ENCODE data around the gene PCDHGA8. TPM values are rescaled to one million over a fixed set of nuclear protein-coding genes. Genes with fewer than 3 reads are reported as not detected.

Gene PCDHGA8
- total and polyA plus RNA-seq, 8 donors: 0.12 to 1.1 (median 0.84) TPM

DNA sequence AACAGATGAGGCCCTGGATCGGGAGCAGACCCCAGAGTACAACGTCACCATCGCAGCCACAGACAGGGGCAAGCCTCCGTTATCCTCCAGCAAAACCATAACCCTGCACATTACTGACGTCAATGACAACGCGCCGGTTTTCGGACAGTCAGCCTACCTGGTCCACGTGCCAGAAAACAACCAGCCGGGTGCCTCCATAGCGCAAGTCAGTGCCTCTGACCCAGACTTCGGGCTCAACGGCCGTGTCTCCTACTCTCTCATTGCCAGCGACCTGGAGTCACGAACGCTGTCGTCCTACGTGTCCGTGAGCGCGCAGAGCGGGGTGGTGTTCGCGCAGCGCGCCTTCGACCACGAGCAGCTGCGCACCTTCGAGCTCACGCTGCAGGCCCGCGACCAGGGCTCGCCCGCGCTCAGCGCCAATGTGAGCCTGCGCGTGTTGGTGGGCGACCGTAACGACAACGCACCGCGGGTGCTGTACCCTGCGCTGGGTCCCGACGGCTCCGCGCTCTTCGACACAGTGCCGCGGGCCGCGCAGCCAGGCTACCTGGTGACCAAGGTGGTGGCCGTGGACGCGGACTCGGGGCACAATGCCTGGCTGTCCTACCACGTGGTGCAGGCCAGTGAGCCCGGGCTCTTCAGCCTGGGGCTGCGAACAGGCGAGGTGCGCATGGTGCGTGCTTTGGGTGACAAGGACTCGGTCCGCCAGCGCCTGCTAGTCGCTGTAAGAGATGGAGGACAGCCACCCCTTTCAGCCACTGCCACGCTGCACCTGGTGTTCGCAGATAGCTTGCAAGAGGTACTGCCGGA lies 26.8 kb downstream of the PCDHGA8 start:
- Histone ChIP-seq H3K27me3 (no peaks in the 10 kb centered on the region), H3K4me3 (no peak overlapping the region), H3K9me3 (peaks cover 0 to 49% (median 12%) of the 10 kb centered on the region in 4 donors), H3K27ac (no peak overlapping the region), H3K4me1 (no peaks in the 10 kb centered on the region), H3K36me3 (no peaks in the 10 kb centered on the region)
- WGBS, 2 donors: 21% methylated on average over 66 to 74 of the region's 74 CpGs
- no peak for DNase-seq
- intact Hi-C loops (cut with DNase I): loop anchor here in 1 of 3 donors (10.0 kb wide), 1 partner anchor 106 kb away; no protein-coding TSS in a partner anchor
- ATAC-seq: no peak
- TF ChIP-seq, protein P1, sequence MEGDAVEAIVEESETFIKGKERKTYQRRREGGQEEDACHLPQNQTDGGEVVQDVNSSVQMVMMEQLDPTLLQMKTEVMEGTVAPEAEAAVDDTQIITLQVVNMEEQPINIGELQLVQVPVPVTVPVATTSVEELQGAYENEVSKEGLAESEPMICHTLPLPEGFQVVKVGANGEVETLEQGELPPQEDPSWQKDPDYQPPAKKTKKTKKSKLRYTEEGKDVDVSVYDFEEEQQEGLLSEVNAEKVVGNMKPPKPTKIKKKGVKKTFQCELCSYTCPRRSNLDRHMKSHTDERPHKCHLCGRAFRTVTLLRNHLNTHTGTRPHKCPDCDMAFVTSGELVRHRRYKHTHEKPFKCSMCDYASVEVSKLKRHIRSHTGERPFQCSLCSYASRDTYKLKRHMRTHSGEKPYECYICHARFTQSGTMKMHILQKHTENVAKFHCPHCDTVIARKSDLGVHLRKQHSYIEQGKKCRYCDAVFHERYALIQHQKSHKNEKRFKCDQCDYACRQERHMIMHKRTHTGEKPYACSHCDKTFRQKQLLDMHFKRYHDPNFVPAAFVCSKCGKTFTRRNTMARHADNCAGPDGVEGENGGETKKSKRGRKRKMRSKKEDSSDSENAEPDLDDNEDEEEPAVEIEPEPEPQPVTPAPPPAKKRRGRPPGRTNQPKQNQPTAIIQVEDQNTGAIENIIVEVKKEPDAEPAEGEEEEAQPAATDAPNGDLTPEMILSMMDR (IDR thresholded peaks at IDR 0.05): no peak
- FAIRE-seq: no peak

DNA sequence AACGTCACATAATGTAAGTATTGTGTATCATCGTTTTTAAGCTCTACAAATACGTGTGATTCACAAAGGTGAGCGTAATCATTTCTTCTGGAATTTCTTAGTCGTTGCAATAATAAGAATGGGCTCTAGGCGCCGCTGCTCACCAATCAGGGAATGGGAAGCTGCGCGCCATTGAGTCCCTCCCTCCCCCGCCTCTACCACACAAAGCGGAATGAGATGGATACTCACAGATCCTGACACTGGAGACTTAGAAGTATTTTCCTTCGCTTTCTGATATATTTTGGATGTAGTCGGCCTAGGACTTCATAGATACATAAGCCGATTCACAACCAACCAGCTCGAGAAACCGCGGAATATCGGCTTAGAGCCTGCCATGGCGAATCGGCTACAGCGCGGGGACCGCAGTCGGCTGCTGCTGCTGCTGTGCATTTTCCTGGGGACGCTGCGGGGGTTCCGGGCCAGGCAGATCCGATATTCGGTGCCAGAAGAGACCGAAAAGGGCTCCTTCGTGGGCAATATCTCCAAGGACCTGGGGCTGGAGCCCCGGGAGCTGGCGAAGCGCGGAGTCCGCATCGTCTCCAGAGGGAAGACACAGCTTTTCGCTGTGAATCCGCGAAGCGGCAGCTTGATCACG lies 28.5 kb downstream of the PCDHGA8 start, which contains the start of gene PCDHGA11:
Gene PCDHGA11, plus strand, starts transcription at position 197 of the 634 bp plus-strand sequence. Its CDS starts 177 bp downstream, at position 374.
- intact Hi-C loops (cut with DNase I): loop anchor here in 1 of 3 donors (10.0 kb wide), 1 partner anchor 56 kb away; the partner anchor contains the start of gene PCDHGA5
- no peaks in the 10 kb centered on the region for H3K27me3 ChIP-seq
- H3K36me3 ChIP-seq: no peaks in the 10 kb centered on the region
- DNase-seq (no peak), ATAC-seq (peak in 3 of 4 donors; percentile 38 to 64 (median 61)), FAIRE-seq (no peak)
- TF ChIP-seq, protein P1 (IDR thresholded peaks at IDR 0.05): peak in 1 of 4 donors; percentile 15
- 12% methylated on average over 42 of the region's 42 CpGs for WGBS, 2 donors
- H3K9me3 ChIP-seq: peaks cover 0 to 60% (median 12%) of the 10 kb centered on the region in 4 donors
- H3K27ac ChIP-seq: no peak within 1 kb of the TSS
- H3K4me1 ChIP-seq: no peaks in the 10 kb centered on the region
- peak within 1 kb of the TSS in 1 of 4 donors; percentile 24 for H3K4me3 ChIP-seq

DNA sequence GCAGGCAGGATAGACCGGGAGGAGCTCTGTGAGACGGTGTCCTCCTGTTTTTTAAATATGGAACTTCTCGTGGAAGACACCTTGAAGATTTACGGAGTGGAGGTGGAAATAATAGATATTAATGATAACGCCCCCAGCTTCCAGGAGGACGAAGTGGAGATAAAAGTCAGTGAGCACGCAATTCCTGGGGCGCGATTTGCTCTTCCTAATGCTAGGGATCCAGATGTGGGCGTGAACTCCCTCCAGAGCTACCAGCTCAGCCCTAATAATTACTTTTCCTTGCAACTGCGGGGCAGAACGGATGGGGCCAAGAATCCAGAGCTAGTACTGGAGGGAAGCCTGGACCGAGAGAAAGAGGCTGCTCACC lies 29.0 kb downstream of the PCDHGA8 start:
- TF ChIP-seq, protein P1 (IDR thresholded peaks at IDR 0.05): no peak
- Histone ChIP-seq H3K9me3 (peaks cover 0 to 63% (median 12%) of the 10 kb centered on the region in 4 donors), H3K36me3 (no peaks in the 10 kb centered on the region), H3K27me3 (no peaks in the 10 kb centered on the region), H3K4me1 (no peaks in the 10 kb centered on the region), H3K4me3 (peak overlapping the region in 1 of 4 donors; percentile 24), H3K27ac (no peak overlapping the region)
- ATAC-seq (no peak), DNase-seq (no peak), FAIRE-seq (no peak)
- intact Hi-C loops (cut with DNase I): loop anchor here in 1 of 3 donors (10.0 kb wide), 1 partner anchor 57 kb away; the partner anchor contains the start of gene PCDHGA5
- WGBS, 2 donors: 8 to 10% methylated on average over 13 of the region's 13 CpGs

DNA sequence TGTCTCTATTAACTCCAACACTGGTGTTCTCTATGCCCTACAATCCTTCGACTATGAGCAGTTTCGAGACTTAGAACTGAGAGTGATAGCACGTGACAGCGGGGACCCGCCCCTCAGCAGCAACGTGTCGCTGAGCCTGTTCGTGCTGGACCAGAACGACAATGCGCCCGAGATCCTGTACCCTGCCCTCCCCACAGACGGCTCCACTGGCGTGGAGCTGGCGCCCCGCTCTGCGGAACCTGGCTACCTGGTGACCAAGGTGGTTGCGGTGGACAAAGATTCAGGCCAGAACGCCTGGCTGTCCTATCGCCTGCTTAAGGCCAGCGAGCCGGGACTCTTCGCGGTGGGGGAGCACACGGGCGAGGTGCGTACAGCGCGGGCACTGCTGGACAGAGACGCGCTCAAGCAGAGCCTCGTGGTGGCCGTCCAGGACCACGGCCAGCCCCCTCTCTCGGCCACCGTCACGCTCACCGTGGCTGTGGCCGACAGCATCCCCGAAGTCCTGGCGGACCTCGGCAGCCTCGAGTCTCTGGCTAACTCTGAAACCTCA lies 30.4 kb downstream of the PCDHGA8 start:
- no peak overlapping the region for H3K4me3 ChIP-seq
- peaks cover 0 to 63% (median 10%) of the 10 kb centered on the region in 4 donors for H3K9me3 ChIP-seq
- no peaks in the 10 kb centered on the region for H3K27me3 ChIP-seq
- ATAC-seq (no peak), FAIRE-seq (no peak), DNase-seq (no peak)
- TF ChIP-seq, protein P1 (IDR thresholded peaks at IDR 0.05): no peak
- H3K36me3 ChIP-seq: no peaks in the 10 kb centered on the region
- H3K4me1 ChIP-seq: no peaks in the 10 kb centered on the region
- 13 to 17% methylated on average over 42 of the region's 42 CpGs for WGBS, 2 donors
- intact Hi-C loops (cut with DNase I): loop anchor here in 1 of 3 donors (10.0 kb wide), 1 partner anchor 58 kb away; the partner anchor contains the start of gene PCDHGA5
- no peak overlapping the region for H3K27ac ChIP-seq

Measured in pancreas (tissue), 10 donors.